ENCODE results near the gene SERPINB6. TPM values are rescaled to one million over a fixed set of nuclear protein-coding genes. Genes with fewer than 3 reads are reported as not detected.

The SERPINB6 gene
- total RNA-seq, 4 donors from 2014 or later, result 170 to 462 (median 219) TPM

- Histone ChIP-seq H3K36me3 (no peaks in the 10 kb centered on the region), H3K9me3 (no peaks in the 10 kb centered on the region), H3K4me3 (peak overlapping the region in 3 of 4 donors; percentile 4 to 10 (median 4)), H3K4me1 (peaks cover 0 to 7% (median 3%) of the 10 kb centered on the region in 4 donors), H3K27me3 (no peaks in the 10 kb centered on the region), H3K27ac (peak overlapping the region in 3 of 4 donors; percentile 2 to 63 (median 24))
- DNase-seq, result peak in 2 of 3 donors; percentile 67 to 75
- no peak for TF ChIP-seq CTCF (IDR thresholded peaks at IDR 0.05)
- TF ChIP-seq POLR2A (IDR thresholded peaks at IDR 0.05), result peak; percentile 15 to 22
Measured at GRCh38 chr6:2940010-2940850, 31.1 kb downstream of the SERPINB6 start.

GRCh38 chr6:2939315-2940009, 31.9 kb downstream of the SERPINB6 start:
- peaks cover 0 to 7% (median 3%) of the 10 kb centered on the region in 4 donors for H3K4me1 ChIP-seq
- peak in 2 of 3 donors; percentile 12 to 45 for DNase-seq
- H3K27ac ChIP-seq, result peak overlapping the region in 1 of 4 donors; percentile 63
- H3K27me3 ChIP-seq, result no peaks in the 10 kb centered on the region
- H3K9me3 ChIP-seq, result no peaks in the 10 kb centered on the region
- H3K36me3 ChIP-seq, result no peaks in the 10 kb centered on the region
- H3K4me3 ChIP-seq, result no peak overlapping the region
- no peak for TF ChIP-seq CTCF (IDR thresholded peaks at IDR 0.05)
- TF ChIP-seq POLR2A (IDR thresholded peaks at IDR 0.05), result no peak

GRCh38 chr6:2938632-2939083, 32.7 kb downstream of the SERPINB6 start:
- Histone ChIP-seq H3K27me3 (no peaks in the 10 kb centered on the region), H3K27ac (no peak overlapping the region), H3K36me3 (no peaks in the 10 kb centered on the region), H3K4me1 (peaks cover 0 to 7% (median 2%) of the 10 kb centered on the region in 4 donors), H3K9me3 (no peaks in the 10 kb centered on the region), H3K4me3 (no peak overlapping the region)
- TF ChIP-seq CTCF (IDR thresholded peaks at IDR 0.05) (peak in 4 of 6 experiments; percentile 41 to 66 (median 52)), POLR2A (IDR thresholded peaks at IDR 0.05) (no peak)
- peak in 2 of 3 donors; percentile 15 to 62 for DNase-seq

- H3K4me3 ChIP-seq, result no peak overlapping the region
- H3K9me3 ChIP-seq, result no peaks in the 10 kb centered on the region
- no peaks in the 10 kb centered on the region for H3K36me3 ChIP-seq
- no peaks in the 10 kb centered on the region for H3K27me3 ChIP-seq
- no peak overlapping the region for H3K27ac ChIP-seq
- H3K4me1 ChIP-seq, result peaks cover 0 to 7% (median 0%) of the 10 kb centered on the region in 4 donors
- TF ChIP-seq CTCF (IDR thresholded peaks at IDR 0.05) (no peak), POLR2A (IDR thresholded peaks at IDR 0.05) (no peak)
- peak in 2 of 3 donors; percentile 13 to 45 for DNase-seq
Measured at GRCh38 chr6:2938004-2938631, 33.2 kb downstream of the SERPINB6 start.

GRCh38 chr6:2937627-2938003, 33.8 kb downstream of the SERPINB6 start:
- Histone ChIP-seq H3K36me3 (no peaks in the 10 kb centered on the region), H3K4me3 (no peak overlapping the region)
- peak in 2 of 3 donors; percentile 12 to 21 for DNase-seq

More at GRCh38 chr6:2937627-2938003, 33.8 kb downstream of the SERPINB6 start:
- no peaks in the 10 kb centered on the region for H3K9me3 ChIP-seq
- peak overlapping the region in 1 of 4 donors; percentile 13 for H3K27ac ChIP-seq
- H3K27me3 ChIP-seq, result no peaks in the 10 kb centered on the region
- peaks cover 0 to 7% (median 0%) of the 10 kb centered on the region in 4 donors for H3K4me1 ChIP-seq
- TF ChIP-seq POLR2A (IDR thresholded peaks at IDR 0.05), result no peak
- TF ChIP-seq CTCF (IDR thresholded peaks at IDR 0.05), result no peak
